ENCODE measurements around the gene BRD9.
"Not testable (repeated sequence)": the region's sequence is repeated elsewhere in the genome, so short reads cannot be mapped to it uniquely, and the experiment has no call there.

BRD9 gene

DNA sequence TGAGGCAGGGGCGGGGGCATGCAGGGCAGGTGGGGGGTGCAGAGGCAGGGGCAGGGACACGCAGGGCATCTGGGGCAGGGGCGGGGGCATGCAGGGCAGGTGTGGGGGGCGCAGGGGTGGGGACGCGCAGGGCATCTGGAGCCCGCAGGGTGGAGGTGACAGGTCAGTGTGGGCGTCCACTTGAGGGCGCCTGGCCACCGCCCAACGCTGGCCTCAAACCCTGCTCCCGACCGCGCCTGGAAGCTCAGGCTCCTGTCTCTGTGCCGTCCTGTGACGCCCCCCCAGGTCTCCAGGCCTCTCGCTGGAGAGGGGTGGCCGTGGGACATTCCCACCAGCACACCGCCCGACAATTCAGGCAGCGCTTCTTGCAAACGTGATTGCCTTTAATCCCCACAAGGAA, 48.7 kb downstream of the BRD9 start:
- not testable (repeated sequence) for DNase-seq

DNA sequence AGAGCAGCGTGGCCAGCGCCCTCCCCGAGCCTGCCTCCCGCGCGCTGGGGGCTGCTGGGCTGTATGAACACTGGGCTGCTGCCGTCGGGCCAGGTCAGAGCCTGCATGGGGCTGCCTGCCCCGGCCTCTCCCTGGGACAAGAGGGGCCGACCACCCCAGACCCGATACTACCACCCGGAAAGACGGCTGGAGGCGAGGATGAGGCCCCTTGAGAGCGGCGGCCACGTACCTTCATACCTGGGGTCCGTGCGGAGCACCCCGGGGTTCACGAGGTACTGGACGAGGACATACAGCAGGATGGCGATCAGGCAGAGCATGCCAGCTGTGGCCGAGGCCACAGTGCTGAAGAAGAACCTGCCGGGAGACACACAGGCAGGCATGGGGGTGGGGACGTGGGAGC, 49.2 kb downstream of the BRD9 start:
- not testable (repeated sequence) for DNase-seq

DNA sequence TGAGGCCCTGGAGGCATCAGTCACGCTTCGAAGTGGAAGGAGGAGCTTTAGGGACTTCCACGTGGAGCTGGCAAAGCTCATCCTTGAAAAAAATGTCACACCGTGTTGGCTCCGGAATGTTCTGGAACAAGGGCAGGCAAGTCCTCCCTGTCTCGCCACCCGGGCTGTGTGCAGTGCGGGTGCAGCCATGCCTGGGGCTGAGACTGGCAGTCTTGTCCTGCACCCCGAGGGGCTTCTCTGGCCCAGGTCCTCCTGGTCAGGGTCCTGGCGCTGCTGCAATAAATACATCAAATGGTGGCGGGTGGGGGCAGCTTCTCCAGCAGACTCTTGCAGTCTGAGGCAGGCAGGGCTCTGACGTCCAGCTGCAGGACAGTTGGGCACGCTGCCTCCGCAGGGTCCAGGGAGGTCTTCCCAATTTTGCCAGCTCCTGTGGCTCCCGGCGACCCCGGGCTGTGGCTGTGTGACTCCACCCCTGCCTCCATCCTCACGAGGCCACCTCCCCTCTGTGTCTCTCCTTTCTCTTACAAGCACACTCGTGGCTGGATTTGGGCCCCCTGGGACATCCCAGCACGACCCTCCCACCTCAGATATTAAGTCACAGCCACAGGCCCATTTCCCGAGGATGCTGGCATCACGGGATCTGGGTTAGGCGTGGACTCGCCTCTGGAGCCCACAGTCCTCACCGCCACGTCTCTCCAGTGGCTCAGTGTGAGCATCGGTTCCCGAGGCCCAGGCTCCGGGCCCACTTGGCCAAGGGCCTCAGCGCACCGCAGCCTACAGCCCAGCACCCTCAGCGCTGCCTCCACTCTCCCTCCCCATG, 50.0 kb downstream of the BRD9 start:
- not testable (repeated sequence) for DNase-seq

DNA sequence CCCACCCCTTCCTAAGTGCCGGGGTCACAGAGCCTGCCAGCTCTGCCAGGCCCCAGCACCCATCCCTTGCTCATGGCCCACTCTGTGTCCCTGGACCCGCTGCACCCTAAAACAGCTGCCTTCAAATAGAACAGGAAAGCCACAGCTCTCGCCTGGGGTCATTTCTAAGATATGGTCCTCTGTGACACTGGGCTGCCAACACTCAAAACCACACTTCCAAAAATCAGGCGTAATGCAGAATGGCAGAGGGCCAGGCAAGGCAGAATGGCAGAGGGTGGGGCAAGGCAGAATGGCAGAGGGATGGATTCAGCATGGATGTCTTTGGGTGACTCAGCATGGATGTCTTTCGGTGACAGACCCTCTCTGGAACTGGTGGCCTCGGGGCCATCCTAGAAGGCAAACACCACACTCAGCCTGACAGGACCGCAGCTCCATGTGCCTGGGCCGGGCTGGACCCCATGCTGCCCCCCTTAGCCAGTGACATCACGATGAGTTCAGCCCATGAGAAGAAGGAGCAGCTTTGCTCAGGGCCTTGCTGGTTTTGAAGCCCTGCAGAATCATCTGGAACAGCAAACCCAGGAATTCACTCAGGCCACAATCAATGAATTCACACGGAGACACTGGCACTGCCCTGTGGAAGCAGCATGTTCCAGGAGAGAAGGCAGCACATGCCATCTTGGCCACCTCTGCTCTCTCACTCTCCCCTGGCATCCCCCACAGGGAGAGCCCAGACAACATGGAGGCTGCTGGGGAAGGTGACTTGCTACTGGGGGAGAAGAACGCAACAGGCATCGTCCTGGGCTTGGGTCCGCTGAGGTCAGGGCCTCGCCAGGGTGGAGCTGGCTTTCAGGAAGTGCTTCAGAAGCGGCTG, 50.8 kb downstream of the BRD9 start:
- not testable (repeated sequence) for DNase-seq

DNA sequence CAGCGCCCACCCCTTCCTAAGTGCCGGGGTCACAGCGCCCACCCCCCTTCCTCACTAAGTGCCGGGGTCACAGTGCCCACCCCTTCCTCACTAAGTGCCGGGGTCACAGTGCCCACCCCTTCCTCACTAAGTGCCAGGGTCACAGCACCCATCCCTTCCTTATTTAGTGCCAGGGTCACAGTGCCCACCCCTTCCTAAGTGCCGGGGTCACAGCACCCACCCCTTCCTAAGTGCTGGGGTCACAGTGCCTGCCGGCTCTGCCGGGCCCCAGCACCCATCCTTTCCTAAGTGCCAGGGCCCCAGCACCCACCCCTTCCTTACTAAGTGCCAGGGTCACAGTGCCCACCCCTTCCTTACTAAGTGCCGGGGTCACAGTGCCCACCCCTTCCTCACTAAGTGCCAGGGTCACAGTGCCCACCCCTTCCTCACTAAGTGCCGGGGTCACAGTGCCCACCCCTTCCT, 51.6 kb downstream of the BRD9 start:
- DNase-seq = not testable (repeated sequence)

DNA sequence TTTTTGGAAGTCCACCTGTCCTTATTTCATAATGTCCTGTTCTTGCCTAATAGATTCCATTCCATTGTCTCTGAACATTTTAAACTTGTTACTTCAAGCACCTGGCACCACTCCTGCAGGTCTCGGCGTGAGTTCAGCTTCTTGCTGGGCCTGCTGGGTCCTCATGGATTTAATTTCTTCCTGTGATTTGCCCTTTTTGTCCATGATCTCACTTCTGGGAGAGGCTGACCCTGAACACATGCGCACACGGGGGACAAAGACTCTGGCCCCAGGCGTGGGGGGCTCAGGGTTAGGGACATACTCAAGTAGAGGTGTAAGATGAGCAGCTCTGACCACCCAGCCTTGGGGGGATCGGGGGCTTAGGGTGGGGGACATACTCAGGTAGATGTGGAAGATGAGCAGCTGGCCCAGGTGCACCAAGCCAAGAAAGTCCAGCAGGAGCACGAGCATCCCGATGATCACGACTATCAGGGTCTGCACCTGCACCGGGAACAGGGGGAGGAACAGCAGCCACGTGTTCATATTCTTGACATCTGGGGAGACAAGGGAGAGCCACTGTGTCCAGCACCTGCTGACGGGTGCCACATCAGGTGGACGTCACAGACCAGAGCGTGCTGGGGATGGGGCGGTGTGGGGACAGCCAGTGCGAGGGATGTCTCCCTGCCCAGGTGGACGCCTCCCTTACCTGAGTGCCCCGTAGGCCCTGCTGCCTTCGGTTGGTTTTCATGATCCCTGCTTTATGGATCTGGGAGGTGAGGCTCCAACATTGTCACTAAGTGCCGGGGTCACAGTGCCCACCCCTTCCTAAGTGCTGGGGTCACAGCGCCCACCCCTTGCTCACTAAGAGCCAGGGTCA, 52.3 kb downstream of the BRD9 start:
- peak; percentile 13 for DNase-seq

DNA sequence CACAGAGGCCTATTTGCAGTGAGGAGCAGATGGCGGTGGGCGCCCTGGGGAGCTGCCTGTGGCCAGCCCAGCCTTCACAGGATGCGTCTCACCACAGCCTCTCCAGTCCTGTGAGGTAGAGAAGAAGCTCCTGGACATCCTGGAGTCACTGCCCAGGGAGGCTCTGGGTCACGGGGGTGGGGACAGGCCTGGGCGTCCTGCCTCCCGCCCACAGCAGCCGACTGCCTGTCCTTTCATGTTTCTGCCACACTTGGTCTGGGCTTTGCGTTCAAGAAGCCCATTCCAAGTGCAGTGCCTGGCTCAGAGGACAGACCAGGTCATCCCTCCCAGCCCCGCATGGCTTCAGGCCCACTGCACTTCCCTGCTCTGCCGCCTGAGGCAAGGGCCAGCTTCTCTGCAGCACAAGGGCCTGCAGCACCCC, 54.2 kb downstream of the BRD9 start:
- peak; percentile 11 for DNase-seq

DNA sequence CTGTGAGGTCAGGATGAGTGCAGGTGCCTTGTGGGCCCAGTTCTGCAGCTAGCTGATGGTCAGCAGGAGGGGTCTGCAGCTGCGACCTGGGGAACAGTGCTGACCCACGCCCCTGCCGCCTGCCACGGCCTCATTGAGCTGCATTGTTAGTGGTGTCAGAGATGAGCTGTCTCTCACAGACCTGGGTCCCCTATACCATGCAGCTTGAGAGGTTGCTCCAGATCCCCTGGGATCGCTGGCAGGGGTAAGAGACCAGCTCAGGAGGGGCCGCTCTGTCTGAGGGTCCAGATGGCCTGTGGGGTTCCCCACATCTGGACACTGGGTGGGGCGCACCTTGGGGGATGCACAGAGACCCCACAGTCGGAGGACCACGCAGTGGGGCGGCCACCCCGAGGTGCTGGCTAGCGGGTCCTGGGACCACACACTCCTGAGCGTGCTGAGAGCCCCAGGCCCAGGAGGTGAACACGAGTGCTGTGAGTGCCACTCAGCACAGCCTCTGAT, 54.9 kb downstream of the BRD9 start:
- peak; percentile 12 for DNase-seq

DNA sequence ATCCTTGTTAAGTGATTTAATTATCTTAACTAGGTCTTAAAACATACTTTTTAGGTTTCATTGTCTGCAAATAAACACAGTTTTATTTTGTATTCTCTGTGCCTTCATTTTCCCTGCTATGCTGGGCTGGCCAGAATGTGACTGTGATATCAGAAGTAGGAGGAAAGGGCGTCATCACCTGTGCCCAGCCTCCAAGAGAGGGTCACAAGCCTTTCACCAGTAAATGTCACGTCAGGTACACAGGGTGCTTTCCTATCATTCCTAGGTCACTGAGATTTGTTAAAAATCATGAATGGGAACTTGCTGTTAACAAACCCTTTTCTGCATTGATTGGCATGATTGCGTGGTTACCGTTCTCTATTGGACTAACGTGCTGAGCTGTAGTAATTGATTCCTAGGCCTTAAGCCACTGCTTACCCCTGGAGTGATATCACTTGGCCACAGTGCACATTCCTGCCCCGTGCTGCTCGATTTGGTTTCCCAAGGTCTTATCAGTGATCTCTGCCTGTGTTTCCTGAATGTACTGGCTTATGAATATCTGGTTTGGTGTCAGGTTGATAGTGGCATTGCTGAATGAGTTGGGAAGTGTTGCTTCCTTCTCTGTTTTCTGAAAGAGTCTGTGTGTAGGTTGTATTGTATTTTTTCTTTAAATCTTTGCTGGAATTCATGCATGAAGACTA, 56.5 kb downstream of the BRD9 start:
- not testable (repeated sequence) for DNase-seq

DNA sequence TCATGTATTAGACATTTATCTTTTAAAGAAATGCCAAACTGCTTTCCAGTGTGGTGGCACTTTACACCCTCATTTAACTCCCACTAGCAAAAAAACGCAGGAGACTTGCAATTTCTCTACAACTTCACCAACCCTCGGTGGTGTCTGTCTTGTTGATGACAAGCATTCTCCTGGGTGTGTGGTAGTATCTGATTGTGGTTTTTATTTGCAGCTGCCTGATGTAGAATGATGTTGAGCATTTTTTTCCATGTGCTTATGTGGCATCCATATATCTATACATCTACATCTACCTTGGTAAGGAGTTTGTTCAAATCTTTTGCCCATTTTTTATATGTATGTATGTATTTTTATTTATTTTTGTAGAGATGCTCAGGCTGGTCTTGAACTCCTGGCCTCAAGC, 58.6 kb downstream of the BRD9 start:
- DNase-seq = not testable (repeated sequence)

DNA sequence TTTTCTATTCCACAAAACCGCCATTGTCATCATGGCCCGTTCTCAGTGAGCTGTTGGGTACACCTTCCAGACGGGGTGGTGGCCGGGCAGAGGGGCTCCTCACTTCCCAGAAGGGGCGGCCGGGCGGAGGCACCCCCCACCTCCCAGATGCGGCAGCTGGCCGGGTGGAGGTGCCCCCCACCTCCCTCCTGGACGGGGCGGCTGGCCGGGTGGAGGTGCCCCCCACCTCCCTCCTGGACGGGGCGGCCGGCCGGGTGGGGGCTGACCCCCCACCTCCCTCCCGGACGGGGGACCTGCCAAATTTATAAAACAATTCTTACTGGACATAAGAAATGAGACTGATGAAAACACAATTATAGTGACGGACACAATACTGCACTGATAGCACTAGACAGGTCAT, 64.4 kb downstream of the BRD9 start:
- not testable (repeated sequence) for DNase-seq

DNA sequence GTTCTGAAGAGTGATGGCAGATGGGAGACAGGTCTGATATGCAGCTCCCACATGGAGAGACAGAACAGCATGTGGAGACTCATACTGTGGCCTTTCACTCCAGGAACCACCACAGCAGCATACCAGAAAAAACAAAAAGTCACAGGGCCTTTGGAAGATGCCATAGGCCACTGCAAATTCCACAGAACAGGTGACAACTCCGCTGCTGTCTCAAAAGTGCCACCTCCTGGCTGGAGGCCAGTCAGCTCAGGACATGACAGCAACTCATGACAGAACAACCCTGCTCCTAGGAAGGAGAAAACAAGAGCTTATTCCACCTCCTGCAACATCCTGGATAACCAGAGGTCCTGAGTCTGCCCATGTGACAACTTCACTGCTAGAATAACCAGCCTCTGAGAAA, 67.1 kb downstream of the BRD9 start:
- DNase-seq = not testable (repeated sequence)

DNA sequence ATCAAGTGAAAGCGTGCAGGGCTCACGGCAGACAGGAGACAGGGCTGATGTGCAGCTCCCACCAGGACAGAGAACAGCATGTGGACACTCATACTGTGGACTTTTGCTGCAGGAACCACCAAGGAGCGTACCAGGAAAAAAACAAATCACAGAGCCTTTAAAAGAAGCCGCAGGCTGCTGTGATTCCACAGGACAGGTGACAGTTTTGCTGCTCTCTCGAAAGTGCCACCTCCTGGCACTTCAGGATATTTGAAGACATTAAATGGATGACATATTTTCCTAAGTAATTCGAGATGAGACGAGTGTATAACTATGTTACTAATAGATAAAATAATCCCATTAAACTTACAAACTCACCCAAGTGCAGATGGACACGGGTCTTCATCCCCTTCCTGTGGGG, 71.1 kb downstream of the BRD9 start:
- DNase-seq = no peak

DNA sequence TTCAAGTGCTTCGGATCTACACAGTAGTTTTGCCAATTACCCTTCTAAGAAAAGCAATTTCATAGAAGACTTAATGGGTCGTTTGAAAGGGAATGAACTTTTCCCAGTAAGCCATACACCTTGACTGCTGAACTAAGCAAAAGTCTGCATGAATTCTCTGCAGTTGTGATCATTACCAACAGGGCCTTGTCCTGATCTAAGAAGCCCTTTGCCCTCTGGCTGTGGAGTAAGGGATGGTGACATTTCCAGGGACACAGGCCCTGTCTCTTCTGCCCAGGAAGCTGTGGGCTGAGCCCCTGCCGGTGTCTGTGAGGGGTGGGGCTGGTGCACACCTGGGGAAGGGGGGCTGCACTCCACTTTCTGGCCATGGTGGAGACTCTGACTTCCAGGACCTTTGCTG, 72.4 kb downstream of the BRD9 start:
- DNase-seq = no peak

DNA sequence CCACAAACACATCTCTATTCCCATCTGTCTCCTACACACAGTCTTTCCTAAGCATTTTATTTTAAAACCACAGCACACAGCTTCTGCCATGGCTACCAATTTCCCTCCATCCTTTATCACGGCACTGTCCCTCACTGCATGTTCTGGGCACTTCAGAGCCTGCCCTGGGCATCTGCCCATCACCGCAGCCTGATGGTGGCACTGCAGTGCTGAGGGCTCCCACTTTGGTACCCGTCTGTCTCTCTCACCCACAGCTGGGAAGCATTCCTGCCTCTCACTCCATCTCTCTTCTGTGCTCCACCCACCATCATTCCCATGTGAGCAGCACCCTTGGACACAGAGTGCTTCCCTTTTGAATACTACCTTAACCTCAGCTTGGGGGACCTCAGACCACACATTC, 73.5 kb downstream of the BRD9 start:
- no peak for DNase-seq

DNA sequence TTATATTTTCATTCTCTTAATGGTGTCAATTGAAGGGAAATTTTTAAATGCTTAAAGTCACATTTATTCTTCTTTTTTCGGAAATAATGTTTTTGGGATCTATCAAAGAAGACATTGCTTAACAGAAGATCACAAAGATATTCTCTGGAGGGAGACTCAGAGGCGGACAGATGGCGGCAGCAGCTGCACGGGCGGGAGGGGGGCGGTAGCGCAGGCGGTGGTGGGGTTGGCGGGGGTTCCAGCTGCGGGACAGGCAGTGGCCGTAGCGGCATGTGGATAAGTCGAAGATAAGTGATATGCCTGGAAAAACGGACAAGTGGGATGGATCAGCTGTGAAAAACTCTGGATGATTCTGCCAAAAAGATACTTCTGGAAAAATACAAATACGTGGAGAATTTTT, 76.4 kb downstream of the BRD9 start:
- no peak for DNase-seq

DNA sequence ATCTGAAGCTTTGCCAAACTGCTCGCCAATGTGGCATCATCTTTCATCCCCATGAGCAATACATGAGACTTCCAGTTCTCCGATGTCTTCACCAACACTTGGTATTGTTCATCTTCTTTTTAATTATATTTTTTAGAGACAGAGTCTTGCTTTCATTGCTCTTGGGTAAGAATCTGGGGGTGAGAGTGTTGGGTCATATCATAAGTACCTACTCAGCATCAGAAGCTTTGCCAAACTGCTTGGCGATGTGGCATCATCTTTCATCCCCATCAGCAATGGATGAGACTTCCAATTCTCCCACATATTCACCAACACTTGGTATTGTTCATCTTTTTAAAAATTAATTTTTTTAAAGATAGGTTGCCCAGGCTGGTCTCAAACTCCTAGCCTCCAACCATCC, 77.2 kb downstream of the BRD9 start:
- DNase-seq = no peak
